K562 (cell line): Measurements from ENCODE around the gene CREB3L2. TPM values are rescaled to one million over a fixed set of nuclear protein-coding genes. Genes with fewer than 3 reads are reported as not detected.
A peak's percentile ranks its signal among the peaks of the same experiment; 100 is the strongest.

ENCODE experiments used
- ARHGAP35 ChIP-seq: fragments of 450-650 bp; IDR thresholded peaks from 2 replicates; pipeline ENCODE4 v1.6.1; 2018; ENCODE audit not compliant: partially characterized antibody
- DIDO1 ChIP-seq: fragments of 450-650 bp; IDR thresholded peaks from 2 replicates; pipeline ENCODE4 v1.6.1; 2016; ENCODE audit warnings: low read depth, missing biosample characterization, missing genetic modification characterization
- EP400 ChIP-seq: fragments of 450-650 bp; IDR thresholded peaks from 2 replicates; pipeline ENCODE4 v1.6.1; 2017; ENCODE audit warnings: antibody characterized with exemption, mild to moderate bottlenecking, moderate library complexity
- FUS ChIP-seq: fragments of 200-400 bp; formaldehyde crosslinking; optimal IDR thresholded peaks from 2 replicates; pipeline ENCODE3; 2017; ENCODE audit warnings: low read depth, low read length
- GATA2 ChIP-seq: sonication (generic); formaldehyde crosslinking; IDR thresholded peaks from 2 replicates; pipeline ENCODE4 v1.4.0; 2020; ENCODE audit warnings: mild to moderate bottlenecking, missing genetic modification reagents
- IRF2 ChIP-seq: sonication (generic); formaldehyde crosslinking; IDR thresholded peaks from 2 replicates; pipeline ENCODE4 v1.8.1; 2022; ENCODE audit warnings: mild to moderate bottlenecking, missing genetic modification reagents
- MBD2 ChIP-seq: sonication (generic); IDR thresholded peaks from 2 replicates; pipeline ENCODE4 v1.6.1; 2016; ENCODE audit warnings: low read depth, borderline replicate concordance
- MTA1 ChIP-seq: fragments of 450-650 bp; IDR thresholded peaks from 2 replicates; pipeline ENCODE4 v1.6.1; 2017; ENCODE audit warnings: borderline replicate concordance
- MYNN ChIP-seq, 2 experiments: sonication (generic); formaldehyde crosslinking in 1 of 2; IDR thresholded peaks; 2 replicates each; pipeline versions ENCODE4 v1.5.0 to v1.6.1; 2016 to 2020; ENCODE audit warnings: antibody characterized with exemption in 1 of 2, missing genetic modification reagents in 1 of 2
- PATZ1 ChIP-seq: fragments of 250-450 bp; sonication (Bioruptor Pico); IDR thresholded peaks from 2 replicates; pipeline ENCODE4 v1.5.0; 2020; ENCODE audit warnings: mild to moderate bottlenecking, borderline replicate concordance
- PHF20 ChIP-seq: fragments of 450-650 bp; IDR thresholded peaks from 2 replicates; pipeline ENCODE4 v1.6.1; 2018; ENCODE audit not compliant: partially characterized antibody
- PREB ChIP-seq: sonication (generic); formaldehyde crosslinking; IDR thresholded peaks from 2 replicates; pipeline ENCODE4 v1.8.1; 2023; ENCODE audit warnings: mild to moderate bottlenecking, missing genetic modification reagents
- SMARCE1 ChIP-seq: fragments of 450-650 bp; IDR thresholded peaks from 2 replicates; pipeline ENCODE4 v1.7.1; 2016; ENCODE audit warnings: mild to moderate bottlenecking
- TOE1 ChIP-seq, 2 experiments: fragments of 450-650 bp in 1 of 2; sonication (generic) in 1 of 2; formaldehyde crosslinking in 1 of 2; IDR thresholded peaks; 2 replicates each; pipeline versions ENCODE4 v1.7.1 to v1.8.0; 2016 to 2022; ENCODE audit warnings: borderline replicate concordance in 2 of 2, mild to moderate bottlenecking in 2 of 2, antibody characterized with exemption in 1 of 2, inconsistent platforms in 1 of 2, low read depth in 1 of 2, missing genetic modification reagents in 1 of 2, moderate library complexity in 1 of 2
- ZBTB9 ChIP-seq: fragments of 450-650 bp; formaldehyde crosslinking; IDR thresholded peaks from 2 replicates; pipeline ENCODE4 v1.4.0; 2020; ENCODE audit warnings: mild to moderate bottlenecking, moderate library complexity
- ZC3H4 ChIP-seq: sonication (generic); formaldehyde crosslinking; IDR thresholded peaks from 2 replicates; pipeline ENCODE4 v1.9.0; 2021; ENCODE audit warnings: missing genetic modification reagents, borderline replicate concordance
- ZFP1 ChIP-seq: fragments of 450-650 bp; formaldehyde crosslinking; IDR thresholded peaks from 2 replicates; pipeline ENCODE4 v1.4.0; 2020; ENCODE audit warnings: mild to moderate bottlenecking, mixed read lengths
- ZNF23 ChIP-seq: fragments of 250-450 bp; sonication (Bioruptor Pico); IDR thresholded peaks from 2 replicates; pipeline ENCODE4 v1.4.0; 2020; ENCODE audit warnings: mild to moderate bottlenecking
- ZNF253 ChIP-seq: fragments of 250-450 bp; sonication (Bioruptor Pico); conservative IDR thresholded peaks from 2 replicates; pipeline ENCODE4 v1.6.1; 2021; ENCODE audit warnings: mild to moderate bottlenecking
- ZNF398 ChIP-seq: fragments of 250-450 bp; sonication (Bioruptor Pico); IDR thresholded peaks from 2 replicates; pipeline ENCODE4 v1.8.0; 2021; ENCODE audit warnings: moderate library complexity, mild to moderate bottlenecking, inconsistent platforms
- ZNF780A ChIP-seq: fragments of 250-450 bp; sonication (Bioruptor Pico); IDR thresholded peaks from 2 replicates; pipeline ENCODE4 v1.5.0; 2021; ENCODE audit warnings: mild to moderate bottlenecking
- ZSCAN29 ChIP-seq: fragments of 450-650 bp; IDR thresholded peaks from 2 replicates; pipeline ENCODE4 v1.6.1; 2017
- polyA plus RNA-seq, 8 experiments: library from polyadenylated mRNA; depleted of rRNA in 4 of 8; stranded (reverse) in 5 of 8; unstranded in 3 of 8; fragments of >200 nt; fragmentation: Nextera tagmentation in 2 of 8; fragmentation: Illumina TruSeq in 1 of 8; extraction: Ambion mirVana in 2 of 8; extraction: Trizol in 1 of 8; gene quantifications; 2 replicates each; pipeline versions ENCODE4 v1.2.1 to v1.2.3, GENCODE V29; 2011 to 2014; ENCODE audit warnings: inconsistent platforms in 1 of 8, missing spikeins in 1 of 8
- total RNA-seq, 7 experiments: library from RNA; depleted of rRNA in 6 of 7; stranded (reverse); fragments of >200 nt in 6 of 7; fragmentation: Illumina TruSeq in 2 of 7; extraction: Trizol in 2 of 7; gene quantifications; 2 replicates each; pipeline versions ENCODE4 v1.2.1 to v1.2.3, GENCODE V29; 2011 to 2021; ENCODE audit warnings: low replicate concordance in 1 of 7

The CREB3L2 gene
- total and polyA plus RNA-seq, 9 of the 15 experiments (the other 6 are each of a cell fraction or from before 2014, with no cell fraction given) = 7.1 to 45.6 (median 15.8) TPM

GRCh38 chr7:138000081-138000701 lies 1.7 kb downstream of the CREB3L2 start (continued):
- 0 out of 2 replicates have a peak, but pooled peaks have one; percentile 52 for TF ChIP-seq MYNN (IDR thresholded peaks at IDR 0.05)
- TF ChIP-seq MYNN (CRISPR knock-in tag; IDR thresholded peaks at IDR 0.05) = no peak
- no peak for TF ChIP-seq MBD2
- no peak for TF ChIP-seq ARHGAP35
- TF ChIP-seq EP400 = no peak; the same call in 1 of the 2 replicates
- TF ChIP-seq PHF20 = no peak
- TF ChIP-seq SMARCE1 = no peak
- TF ChIP-seq MTA1 = no peak
- no peak for TF ChIP-seq ZFP1
- no peak for TF ChIP-seq ZNF253 (CRISPR knock-in tag)
- TF ChIP-seq IRF2 (CRISPR knock-in tag) = no peak
- no peak for TF ChIP-seq FUS
- TF ChIP-seq ZBTB9 (CRISPR knock-in tag) = peak; percentile 78; the same call in 1 of the 2 replicates
- TF ChIP-seq ZNF780A (CRISPR knock-in tag) = no peak
- TF ChIP-seq ZC3H4 = no peak
- TF ChIP-seq ZNF23 (CRISPR knock-in tag) = no peak
- TF ChIP-seq PREB (CRISPR knock-in tag) = no peak
- no peak for TF ChIP-seq DIDO1 (tag)
- no peak for TF ChIP-seq GATA2 (CRISPR knock-in tag)
- no peak for TF ChIP-seq ZNF398
- no peak for TF ChIP-seq PATZ1 (CRISPR knock-in tag)
- no peak for TF ChIP-seq TOE1 (IDR thresholded peaks at IDR 0.05; ENCODE audit: borderline replicate concordance)
- peak; percentile 87; the same call in 1 of the 2 replicates for TF ChIP-seq TOE1 (CRISPR knock-in tag; IDR thresholded peaks at IDR 0.05; ENCODE audit: borderline replicate concordance, low read depth)
- no peak for TF ChIP-seq ZSCAN29
